HEK293T (cell line): ENCODE results near the gene USP17L22.
"Not testable (repeated sequence)": the region's sequence is repeated elsewhere in the genome, so short reads cannot be mapped to it uniquely, and the experiment has no call there.

Source experiments
- CTCF ChIA-PET: fragments of 350-600 bp; formaldehyde crosslinking; extraction: SDS; loops from one replicate; lab custom pipeline; 2021; ENCODE audit warnings: antibody characterized with exemption, inconsistent platforms; lab: Yijun Ruan, JAX
- POLR2A ChIA-PET: fragments of 350-600 bp; formaldehyde crosslinking; extraction: SDS; loops from one replicate; lab custom pipeline; 2020; ENCODE audit warnings: antibody characterized with exemption, inconsistent platforms; lab: Yijun Ruan, JAX
- DNase-seq: peaks from one replicate; pipeline ENCODE4 v3.0.0; 2012; ENCODE audit warnings: mixed read lengths; ENCODE audit errors: extremely low spot score

USP17L22 gene

GRCh38 chr4:9267319-9267718 lies at the start of gene USP17L22:
TSS of gene USP17L22 (plus strand) at chr4:9267619. CDS start at chr4:9267619, 0 bp downstream.
- DNase-seq, POLR2A ChIA-PET, CTCF ChIA-PET: not testable (repeated sequence)

- DNase-seq, result not testable (repeated sequence)
Measured at GRCh38 chr4:9219852-9220251, 47.6 kb upstream of the USP17L22 start, which contains the start of gene USP17L12. TSS of gene USP17L12 (plus strand) at chr4:9220152. CDS start at chr4:9220152, 0 bp downstream.

GRCh38 chr4:9224596-9224995 lies 42.8 kb upstream of the USP17L22 start, which contains the start of gene USP17L13:
TSS of gene USP17L13 (plus strand) at chr4:9224896. CDS start at chr4:9224896, 0 bp downstream.
- POLR2A ChIA-PET, CTCF ChIA-PET, DNase-seq: not testable (repeated sequence)

More at GRCh38 chr4:9219852-9220251, 47.6 kb upstream of the USP17L22 start, which contains the start of gene USP17L12:
- POLR2A ChIA-PET, CTCF ChIA-PET: not testable (repeated sequence)

- DNase-seq, CTCF ChIA-PET, POLR2A ChIA-PET: not testable (repeated sequence)
Measured at GRCh38 chr4:9230249-9230648, 37.2 kb upstream of the USP17L22 start.

DNA sequence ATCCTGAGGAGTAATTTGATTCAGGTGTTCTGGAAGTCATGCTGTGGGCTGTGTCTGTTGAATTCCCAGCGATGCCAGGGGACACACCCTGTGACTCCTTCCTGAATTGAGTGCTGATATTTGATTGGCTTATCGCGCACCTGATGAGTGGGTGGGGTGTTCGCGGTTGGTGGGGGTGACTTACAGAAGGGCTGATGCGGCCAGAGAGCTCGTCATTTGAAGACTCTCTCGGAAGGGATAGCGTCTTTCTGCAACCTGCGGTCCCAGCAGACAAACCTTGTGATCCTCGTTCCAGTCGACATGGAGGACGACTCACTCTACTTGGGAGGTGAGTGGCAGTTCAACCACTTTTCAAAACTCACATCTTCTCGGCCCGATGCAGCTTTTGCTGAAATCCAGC lies 33.3 kb upstream of the USP17L22 start, which contains the start of gene USP17L15:
TSS of gene USP17L15 (plus strand) at position 301 of the 400 bp plus-strand sequence. CDS start at position 301, 0 bp downstream.
- CTCF ChIA-PET, POLR2A ChIA-PET, DNase-seq: not testable (repeated sequence)

DNA sequence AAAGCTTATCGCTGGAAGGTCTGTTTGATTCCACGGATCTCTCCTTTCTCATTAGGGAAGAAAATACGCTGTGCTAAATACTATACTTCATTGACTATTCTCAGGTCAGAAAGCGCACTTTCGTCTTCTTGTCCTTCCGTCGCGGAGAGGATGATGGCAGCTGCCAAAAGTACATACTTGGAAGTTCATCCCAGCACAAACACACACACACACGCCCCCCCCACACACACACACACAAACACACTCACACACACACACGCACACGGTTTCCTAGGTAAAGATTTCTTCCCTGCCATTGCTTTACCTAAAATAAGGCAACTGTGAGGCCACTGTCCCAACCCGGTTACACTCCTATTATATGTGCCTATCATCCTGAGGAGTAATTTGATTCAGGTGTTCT lies 29.0 kb upstream of the USP17L22 start:
- POLR2A ChIA-PET, DNase-seq, CTCF ChIA-PET: not testable (repeated sequence)

GRCh38 chr4:9243579-9243978 lies 23.8 kb upstream of the USP17L22 start, which contains the start of gene USP17L17:
TSS of gene USP17L17 (plus strand) at chr4:9243879. CDS start at chr4:9243879, 0 bp downstream.
- POLR2A ChIA-PET, CTCF ChIA-PET, DNase-seq: not testable (repeated sequence)

DNA sequence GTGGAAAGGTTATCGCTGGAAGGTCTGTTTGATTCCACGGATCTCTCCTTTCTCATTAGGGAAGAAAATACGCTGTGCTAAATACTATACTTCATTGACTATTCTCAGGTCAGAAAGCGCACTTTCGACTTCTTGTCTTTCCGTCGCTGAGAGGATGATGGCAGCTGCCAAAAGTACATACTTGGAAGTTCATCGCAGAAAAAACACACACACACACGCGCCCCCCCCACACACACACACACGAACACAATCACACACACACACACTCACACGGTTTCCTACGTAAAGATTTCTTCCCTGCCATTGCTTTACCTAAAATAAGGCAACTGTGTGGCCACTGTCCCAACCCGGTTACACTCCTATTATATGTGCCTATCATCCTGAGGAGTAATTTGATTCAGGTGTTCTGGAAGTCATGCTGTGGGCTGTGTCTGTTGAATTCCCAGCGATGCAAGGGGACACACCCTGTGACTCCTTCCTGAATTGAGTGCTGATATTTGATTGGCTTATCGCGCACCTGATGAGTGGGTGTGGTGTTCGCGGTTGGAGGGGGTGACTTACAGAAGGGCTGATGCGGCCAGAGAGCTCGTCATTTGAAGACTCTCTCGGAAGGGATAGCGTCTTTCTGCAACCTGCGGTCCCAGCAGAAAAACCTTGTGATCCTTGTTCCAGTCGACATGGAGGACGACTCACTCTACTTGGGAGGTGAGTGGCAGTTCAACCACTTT lies 19.3 kb upstream of the USP17L22 start, which contains the start of gene USP17L18:
TSS of gene USP17L18 (plus strand) at position 678 of the 728 bp plus-strand sequence. CDS start at position 678, 0 bp downstream.
- DNase-seq, CTCF ChIA-PET, POLR2A ChIA-PET: not testable (repeated sequence)

GRCh38 chr4:9253078-9253477 lies 14.3 kb upstream of the USP17L22 start, which contains the start of gene USP17L19:
TSS of gene USP17L19 (plus strand) at chr4:9253378. CDS start at chr4:9253378, 0 bp downstream.
- DNase-seq, CTCF ChIA-PET, POLR2A ChIA-PET: not testable (repeated sequence)

DNA sequence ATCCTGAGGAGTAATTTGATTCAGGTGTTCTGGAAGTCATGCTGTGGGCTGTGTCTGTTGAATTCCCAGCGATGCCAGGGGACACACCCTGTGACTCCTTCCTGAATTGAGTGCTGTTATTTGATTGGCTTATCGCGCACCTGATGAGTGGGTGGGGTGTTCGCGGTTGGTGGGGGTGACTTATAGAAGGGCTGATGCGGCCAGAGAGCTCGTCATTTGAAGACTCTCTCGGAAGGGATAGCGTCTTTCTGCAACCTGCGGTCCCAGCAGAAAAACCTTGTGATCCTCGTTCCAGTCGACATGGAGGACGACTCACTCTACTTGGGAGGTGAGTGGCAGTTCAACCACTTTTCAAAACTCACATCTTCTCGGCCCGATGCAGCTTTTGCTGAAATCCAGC lies 9.6 kb upstream of the USP17L22 start, which contains the start of gene USP17L20:
TSS of gene USP17L20 (plus strand) at position 301 of the 400 bp plus-strand sequence. CDS start at position 301, 0 bp downstream.
- POLR2A ChIA-PET, DNase-seq, CTCF ChIA-PET: not testable (repeated sequence)

- DNase-seq, CTCF ChIA-PET, POLR2A ChIA-PET: not testable (repeated sequence)
Measured at GRCh38 chr4:9262572-9262971, 4.8 kb upstream of the USP17L22 start, which contains the start of gene USP17L21. TSS of gene USP17L21 (plus strand) at chr4:9262872. CDS start at chr4:9262872, 0 bp downstream.

DNA sequence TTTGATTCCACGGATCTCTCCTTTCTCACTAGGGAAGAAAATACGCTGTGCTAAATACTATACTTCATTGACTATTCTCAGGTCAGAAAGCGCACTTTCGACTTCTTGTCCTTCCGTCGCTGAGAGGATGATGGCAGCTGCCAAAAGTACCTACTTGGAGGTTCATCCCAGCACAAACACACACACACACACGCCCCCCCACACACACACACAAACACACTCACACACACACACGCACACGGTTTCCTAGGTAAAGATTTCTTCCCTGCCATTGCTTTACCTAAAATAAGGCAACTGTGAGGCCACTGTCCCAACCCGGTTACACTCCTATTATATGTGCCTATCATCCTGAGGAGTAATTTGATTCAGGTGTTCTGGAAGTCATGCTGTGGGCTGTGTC lies 4.3 kb downstream of the USP17L22 start:
- CTCF ChIA-PET, POLR2A ChIA-PET, DNase-seq: not testable (repeated sequence)
